GM18519 (cell line): ENCODE measurements around the gene PHF21A.

Experiments
- ATAC-seq: cut with Tn5 transposase; IDR thresholded peaks from one replicate; pipeline ENCODE4 v1.9.1; 2021; ENCODE audit warnings: mild to moderate bottlenecking, moderate library complexity; ENCODE audit not compliant: unreplicated experiment, low FRiP score

PHF21A gene

GRCh38 chr11:46121301-46121723, at the start of gene PHF21A:
Gene PHF21A, minus strand, starts transcription at chr11:46121454. Its CDS starts 37,235 bp downstream, at chr11:46084219.
- peak; percentile 35 for ATAC-seq

GRCh38 chr11:46170797-46171196, 49.5 kb upstream of the PHF21A start:
- ATAC-seq, result no peak

- ATAC-seq, result no peak
These were observed 41.4 kb upstream of the PHF21A start for GRCh38 chr11:46162700-46163099.

- ATAC-seq, result no peak
These were observed 39.9 kb upstream of the PHF21A start for GRCh38 chr11:46161201-46161600.

- ATAC-seq, result no peak
These were observed 38.8 kb upstream of the PHF21A start for GRCh38 chr11:46160100-46160499.

GRCh38 chr11:46159680-46160079, 38.4 kb upstream of the PHF21A start:
- no peak for ATAC-seq

GRCh38 chr11:46149826-46150225, 28.6 kb upstream of the PHF21A start:
- no peak for ATAC-seq

GRCh38 chr11:46149342-46149741, 28.1 kb upstream of the PHF21A start:
- no peak for ATAC-seq

GRCh38 chr11:46144741-46145140, 23.5 kb upstream of the PHF21A start:
- ATAC-seq, result no peak

GRCh38 chr11:46143049-46143806, 22.0 kb upstream of the PHF21A start:
- ATAC-seq, result no peak

- no peak for ATAC-seq
These were observed 21.3 kb upstream of the PHF21A start for GRCh38 chr11:46142561-46142960.

- no peak for ATAC-seq
These were observed 20.3 kb upstream of the PHF21A start for GRCh38 chr11:46141597-46141996.

- ATAC-seq, result no peak
These were observed 13.3 kb upstream of the PHF21A start for GRCh38 chr11:46134540-46134939.

- no peak for ATAC-seq
These were observed 12.8 kb upstream of the PHF21A start for GRCh38 chr11:46134061-46134460.

GRCh38 chr11:46133119-46133518, 11.9 kb upstream of the PHF21A start:
- ATAC-seq, result no peak

GRCh38 chr11:46130286-46130940, 9.2 kb upstream of the PHF21A start:
- ATAC-seq, result no peak

GRCh38 chr11:46129133-46129532, 7.9 kb upstream of the PHF21A start:
- ATAC-seq, result no peak

- ATAC-seq, result peak; percentile 75
These were observed 5.9 kb upstream of the PHF21A start for GRCh38 chr11:46127150-46127638.

- no peak for ATAC-seq
These were observed 4.0 kb upstream of the PHF21A start for GRCh38 chr11:46125284-46125683.

GRCh38 chr11:46122945-46123715, 1.9 kb upstream of the PHF21A start:
- ATAC-seq, result no peak
